HG03097 (cell line): ENCODE results near the gene CYP8B1.

ENCODE experiments used
- ATAC-seq: cut with Tn5 transposase; IDR thresholded peaks from one replicate; pipeline ENCODE4 v1.9.1; 2021; ENCODE audit not compliant: unreplicated experiment, low FRiP score

Gene CYP8B1, protein sequence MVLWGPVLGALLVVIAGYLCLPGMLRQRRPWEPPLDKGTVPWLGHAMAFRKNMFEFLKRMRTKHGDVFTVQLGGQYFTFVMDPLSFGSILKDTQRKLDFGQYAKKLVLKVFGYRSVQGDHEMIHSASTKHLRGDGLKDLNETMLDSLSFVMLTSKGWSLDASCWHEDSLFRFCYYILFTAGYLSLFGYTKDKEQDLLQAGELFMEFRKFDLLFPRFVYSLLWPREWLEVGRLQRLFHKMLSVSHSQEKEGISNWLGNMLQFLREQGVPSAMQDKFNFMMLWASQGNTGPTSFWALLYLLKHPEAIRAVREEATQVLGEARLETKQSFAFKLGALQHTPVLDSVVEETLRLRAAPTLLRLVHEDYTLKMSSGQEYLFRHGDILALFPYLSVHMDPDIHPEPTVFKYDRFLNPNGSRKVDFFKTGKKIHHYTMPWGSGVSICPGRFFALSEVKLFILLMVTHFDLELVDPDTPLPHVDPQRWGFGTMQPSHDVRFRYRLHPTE

GRCh38 chr3:42875325-42876151 is at the start of gene CYP8B1:
Gene CYP8B1, minus strand, starts transcription at chr3:42875879. Its CDS starts 63 bp downstream, at chr3:42875816.
- ATAC-seq, result no peak

DNA sequence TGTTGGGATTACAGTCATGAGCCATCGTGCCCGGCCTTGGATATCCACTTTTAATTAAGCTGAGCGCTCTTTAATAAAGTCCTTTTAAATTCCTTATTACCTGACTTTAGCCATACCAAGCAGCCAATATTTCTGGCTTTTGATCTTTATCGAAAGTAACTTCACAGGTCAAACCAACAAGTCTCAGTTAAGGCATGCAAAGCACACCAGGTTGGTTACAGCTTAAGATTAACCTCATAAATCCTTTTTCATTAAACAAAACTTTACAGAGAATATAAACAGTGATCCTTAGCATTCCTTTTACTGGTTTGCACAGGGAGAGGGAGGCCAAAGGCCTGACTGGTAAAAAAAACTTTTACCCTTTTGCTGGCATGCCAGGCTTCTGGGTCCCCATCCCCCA is 47.9 kb upstream of the CYP8B1 start:
- ATAC-seq, result no peak

DNA sequence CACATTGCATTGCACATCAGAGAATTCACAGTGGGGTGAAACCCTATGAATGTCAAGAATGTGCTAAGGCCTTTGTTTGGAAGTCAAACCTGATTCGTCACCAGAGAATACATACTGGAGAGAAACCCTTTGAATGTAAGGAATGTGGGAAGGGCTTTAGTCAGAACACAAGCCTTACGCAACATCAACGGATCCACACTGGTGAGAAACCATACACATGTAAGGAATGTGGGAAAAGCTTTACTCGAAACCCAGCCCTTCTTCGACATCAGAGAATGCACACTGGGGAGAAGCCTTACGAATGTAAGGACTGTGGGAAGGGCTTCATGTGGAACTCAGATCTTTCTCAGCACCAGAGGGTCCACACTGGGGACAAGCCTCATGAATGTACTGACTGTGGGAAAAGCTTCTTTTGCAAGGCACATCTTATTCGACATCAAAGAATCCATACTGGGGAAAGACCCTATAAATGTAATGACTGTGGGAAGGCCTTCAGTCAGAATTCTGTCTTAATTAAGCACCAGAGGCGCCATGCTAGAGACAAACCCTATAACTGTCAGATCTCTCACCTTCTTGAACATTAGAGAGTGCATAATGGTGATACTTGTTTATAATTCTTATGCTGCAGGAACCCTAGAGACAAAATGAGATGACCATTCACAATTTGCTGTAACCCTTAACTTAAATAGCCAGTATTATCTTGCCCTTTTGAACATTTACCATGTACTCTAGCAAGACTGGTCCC is 39.3 kb upstream of the CYP8B1 start:
- ATAC-seq, result no peak

GRCh38 chr3:42911551-42911950 is 35.9 kb upstream of the CYP8B1 start:
- ATAC-seq, result no peak

DNA sequence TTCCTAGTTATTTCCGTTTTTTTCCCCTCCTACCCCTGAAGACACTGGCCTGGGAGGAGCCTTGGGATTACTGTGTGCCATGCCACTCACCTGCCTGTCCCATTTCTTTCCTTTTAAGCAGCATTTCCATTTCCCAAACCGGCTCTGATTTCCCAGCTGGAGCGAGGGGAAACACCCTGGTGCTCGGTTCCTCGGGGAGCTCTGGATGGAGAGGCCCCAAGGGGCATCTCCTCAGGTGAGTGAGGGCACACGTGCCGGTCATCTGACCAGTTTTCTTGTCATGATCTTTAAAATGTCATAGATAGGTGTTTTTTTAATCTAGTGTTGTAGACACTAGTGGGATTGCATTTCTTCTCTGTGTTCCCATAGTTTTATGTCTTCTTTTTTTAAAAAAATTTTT is 33.0 kb upstream of the CYP8B1 start:
- ATAC-seq, result no peak

- ATAC-seq, result no peak
Measured at GRCh38 chr3:42906848-42907183, 31.1 kb upstream of the CYP8B1 start.

DNA sequence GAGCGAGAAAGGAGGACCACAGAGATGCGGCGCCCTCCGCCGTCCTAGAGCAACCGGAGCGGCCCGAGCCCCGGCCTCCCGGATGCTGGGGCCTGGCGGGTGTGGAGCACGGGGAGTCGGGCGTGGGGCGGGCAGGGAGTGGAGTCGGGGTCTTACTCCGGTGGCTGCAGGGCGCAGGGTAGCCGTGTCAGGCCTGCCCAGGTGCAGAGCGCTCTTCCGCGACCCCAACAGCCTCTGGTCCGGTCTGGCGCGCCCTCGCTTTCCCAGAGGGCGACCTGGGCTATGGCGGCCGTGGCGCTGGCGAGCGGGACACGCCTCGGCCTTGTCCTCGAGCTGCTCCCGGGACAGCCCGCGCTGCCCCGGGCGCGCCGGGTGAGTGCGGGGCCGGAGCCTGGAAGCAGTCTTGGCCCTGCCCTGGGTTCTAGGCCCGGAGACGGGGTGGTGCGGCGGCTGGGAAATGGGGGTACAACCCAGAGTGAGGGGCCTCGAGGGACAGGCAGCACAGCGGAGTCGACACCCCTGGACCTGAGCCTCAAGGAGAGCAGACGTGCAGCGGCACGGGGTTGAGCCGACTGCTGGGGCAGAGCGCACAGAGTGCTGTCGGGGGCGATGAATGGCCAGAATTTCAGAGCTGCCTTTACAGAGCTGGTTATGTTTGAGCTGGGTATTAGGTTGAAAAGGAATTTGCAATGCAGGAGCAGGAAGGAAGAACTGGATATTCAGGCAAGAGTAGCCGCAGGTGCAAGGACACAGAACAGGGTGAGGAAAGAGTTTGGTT is 30.6 kb upstream of the CYP8B1 start, which contains the start of gene ZNF662:
Gene ZNF662, plus strand, starts transcription at position 73 of the 778 bp plus-strand sequence. CDS start 1,973 bp downstream, outside the sequence.
- no peak for ATAC-seq

DNA sequence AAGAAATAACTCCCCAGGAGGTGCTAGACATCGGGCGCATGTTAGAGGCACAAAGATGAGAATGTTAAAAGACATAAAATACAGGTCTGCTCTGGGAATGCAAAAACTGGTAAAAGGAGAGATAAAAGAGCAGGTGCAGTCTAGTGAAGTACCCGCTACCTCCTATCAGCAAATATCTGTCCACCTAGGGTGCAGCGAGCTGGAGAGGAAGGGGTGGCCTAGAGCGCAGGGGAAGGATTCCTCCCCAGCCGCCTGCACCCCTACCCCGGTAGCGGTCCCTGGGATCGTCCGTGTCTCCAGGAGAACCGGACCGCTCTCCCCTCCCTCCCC is 30.0 kb upstream of the CYP8B1 start:
- no peak for ATAC-seq

GRCh38 chr3:42904076-42904475 is 28.4 kb upstream of the CYP8B1 start:
- ATAC-seq, result no peak

- ATAC-seq, result no peak
Measured at GRCh38 chr3:42902257-42902656, 26.6 kb upstream of the CYP8B1 start.

DNA sequence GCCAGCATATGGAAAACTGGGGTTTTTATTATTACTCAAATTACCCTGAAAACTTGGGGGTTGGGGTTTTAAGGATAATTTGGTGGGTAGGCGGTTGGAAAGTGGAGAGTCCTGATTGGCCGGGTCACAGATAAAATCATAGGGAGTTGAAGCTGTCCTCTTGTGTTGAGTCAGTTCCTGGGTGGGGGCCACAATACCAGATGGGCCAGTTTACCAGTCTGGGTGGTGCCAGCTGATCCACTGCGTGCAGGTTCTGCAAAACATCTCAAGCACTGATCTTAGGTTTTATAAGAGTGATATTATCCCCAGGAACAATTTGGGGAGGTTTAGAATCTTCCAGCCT is 25.4 kb upstream of the CYP8B1 start:
- no peak for ATAC-seq

DNA sequence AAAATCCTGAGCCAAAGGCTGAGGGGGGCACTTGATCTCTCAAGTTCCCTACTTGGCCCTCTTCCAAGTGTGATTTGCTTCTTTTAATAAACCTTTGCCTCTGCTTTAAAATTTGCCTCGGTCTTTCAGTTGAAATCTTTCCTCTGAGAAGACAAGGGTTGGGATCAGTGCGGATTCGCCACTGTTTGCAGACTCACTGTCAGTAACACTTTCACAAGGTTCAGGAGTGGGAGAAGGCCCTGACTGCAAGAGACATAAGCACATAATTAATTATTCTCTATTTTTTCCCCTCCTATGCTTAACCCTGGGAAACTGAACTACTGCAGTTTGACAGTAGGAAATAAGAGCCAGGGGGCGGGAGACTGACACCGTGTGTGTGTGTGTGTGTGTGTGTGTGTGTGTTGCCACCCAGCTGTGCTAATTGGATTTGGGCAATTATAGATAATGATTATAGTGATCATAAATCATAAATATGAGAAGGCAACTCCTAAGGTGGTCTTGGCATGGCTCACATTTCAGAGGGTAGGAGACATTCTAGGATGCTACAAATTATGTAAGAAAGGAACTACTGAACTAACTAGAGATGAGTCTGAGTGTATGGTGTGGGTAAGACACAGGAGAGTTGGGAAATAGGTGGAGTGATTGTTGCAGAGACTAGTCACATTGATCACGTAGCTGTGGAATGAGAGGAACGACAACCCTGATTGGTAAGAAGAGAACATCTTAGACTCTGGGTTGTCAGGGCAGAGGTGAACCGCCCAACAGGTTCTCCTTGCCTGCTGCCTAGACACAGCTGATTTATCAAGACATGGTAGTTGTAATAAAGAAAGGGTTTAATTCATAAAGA is 24.8 kb upstream of the CYP8B1 start:
- ATAC-seq, result no peak

GRCh38 chr3:42898896-42899675 is 23.4 kb upstream of the CYP8B1 start:
- ATAC-seq, result no peak

DNA sequence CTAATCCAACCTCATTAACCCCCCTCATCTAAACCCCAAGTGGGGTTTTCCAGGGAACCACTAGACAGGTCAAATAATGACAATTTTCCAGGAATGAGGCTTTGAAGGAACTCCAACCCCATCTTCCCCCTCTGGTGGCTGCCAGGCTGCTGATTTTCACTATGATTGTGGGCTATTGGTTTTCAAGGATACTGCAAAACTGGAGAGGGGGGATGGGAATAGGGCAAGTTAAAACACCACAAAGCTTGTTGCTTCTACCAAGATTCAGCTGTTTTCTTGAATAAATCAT is 19.8 kb upstream of the CYP8B1 start:
- ATAC-seq, result no peak

DNA sequence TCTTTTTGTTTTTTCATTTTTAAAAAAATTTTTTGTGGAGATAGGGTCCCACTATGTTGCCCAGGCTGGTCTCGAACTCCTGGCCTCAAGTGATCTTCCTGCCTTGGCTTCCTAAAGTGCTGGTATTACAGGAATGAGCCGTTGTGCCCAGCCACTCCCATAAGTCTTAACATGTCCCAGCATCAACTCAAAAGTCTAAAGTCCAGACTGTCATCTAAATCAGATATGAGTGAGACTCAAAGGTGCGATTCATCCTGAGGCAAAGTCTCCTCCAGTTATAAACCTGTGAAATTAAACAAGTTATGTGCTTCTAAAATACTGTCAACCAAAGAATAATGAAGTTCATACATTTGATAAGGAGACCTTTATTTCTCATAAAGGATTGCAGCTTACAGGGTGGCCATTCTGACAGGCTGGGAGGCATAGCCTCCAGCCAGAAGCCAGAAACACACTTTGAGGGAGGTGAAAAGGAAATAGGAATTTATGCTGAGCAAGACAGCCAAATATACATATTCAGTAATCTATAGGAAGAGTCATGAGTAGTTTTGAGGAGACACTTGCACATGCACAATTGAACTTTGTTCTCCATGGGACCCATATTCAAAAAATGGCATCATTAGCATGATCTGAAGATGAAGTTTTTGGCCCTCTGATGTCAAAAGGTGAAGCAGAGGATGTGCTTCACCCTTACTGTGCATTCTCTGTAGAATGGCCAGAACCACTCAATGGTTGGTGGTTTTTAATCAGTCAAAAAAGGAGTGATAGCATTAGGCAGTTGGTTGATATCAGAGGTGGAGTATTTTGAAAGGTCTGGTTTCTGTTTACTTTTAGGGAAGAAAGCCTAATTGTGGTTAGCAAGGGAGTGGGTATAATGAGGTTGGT is 19.3 kb upstream of the CYP8B1 start:
- ATAC-seq, result no peak

GRCh38 chr3:42892807-42893206 is 17.1 kb upstream of the CYP8B1 start:
- no peak for ATAC-seq

DNA sequence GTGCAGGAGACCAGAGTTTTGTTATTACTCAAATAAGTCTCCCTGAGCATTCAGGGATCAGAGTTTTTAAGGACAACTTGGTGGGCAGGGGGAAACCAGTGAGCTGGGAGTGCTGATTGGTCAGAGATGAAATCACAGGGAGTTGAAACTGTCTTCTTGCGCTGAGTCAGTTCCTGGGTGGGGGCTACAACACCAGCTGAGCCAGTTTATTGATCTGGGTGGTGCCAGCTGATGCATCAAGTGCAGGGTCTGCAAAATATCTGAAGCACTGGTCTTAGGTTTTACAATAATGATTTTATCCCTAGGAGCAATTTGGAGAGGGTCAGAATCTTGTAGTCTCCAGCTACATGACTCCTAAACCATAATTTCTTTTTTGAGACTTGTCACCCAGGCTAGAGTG is 16.5 kb upstream of the CYP8B1 start:
- no peak for ATAC-seq

- no peak for ATAC-seq
Measured at GRCh38 chr3:42891042-42891441, 15.4 kb upstream of the CYP8B1 start.
